Measurements from ENCODE around the gene FAXDC2.
A peak's percentile ranks its signal among the peaks of the same experiment; 100 is the strongest.

FAXDC2 gene

GRCh38 chr5:154860123-154860522 is 9.7 kb upstream of the FAXDC2 start:
- H3K36me3 ChIP-seq (ENCODE audit: insufficient read depth, low read length) = peaks cover 15% of the 10 kb centered on the region
- H3K9ac ChIP-seq (ENCODE audit: low read depth, low read length) = peak overlapping the region; percentile 91
- H3K27me3 ChIP-seq (ENCODE audit: control insufficient read depth, insufficient read depth, low read length) = no peaks in the 10 kb centered on the region
- no peaks in the 10 kb centered on the region for H3K9me3 ChIP-seq (replicated peaks; ENCODE audit: low read length)
- peaks cover 30% of the 10 kb centered on the region for H3K4me1 ChIP-seq (ENCODE audit: control insufficient read depth, insufficient read depth, low read length)
- peak overlapping the region; percentile 88 for H3K4me2 ChIP-seq (ENCODE audit: low read length)
- peak overlapping the region; percentile 82 for H3K4me3 ChIP-seq (ENCODE audit: low read length)

DNA sequence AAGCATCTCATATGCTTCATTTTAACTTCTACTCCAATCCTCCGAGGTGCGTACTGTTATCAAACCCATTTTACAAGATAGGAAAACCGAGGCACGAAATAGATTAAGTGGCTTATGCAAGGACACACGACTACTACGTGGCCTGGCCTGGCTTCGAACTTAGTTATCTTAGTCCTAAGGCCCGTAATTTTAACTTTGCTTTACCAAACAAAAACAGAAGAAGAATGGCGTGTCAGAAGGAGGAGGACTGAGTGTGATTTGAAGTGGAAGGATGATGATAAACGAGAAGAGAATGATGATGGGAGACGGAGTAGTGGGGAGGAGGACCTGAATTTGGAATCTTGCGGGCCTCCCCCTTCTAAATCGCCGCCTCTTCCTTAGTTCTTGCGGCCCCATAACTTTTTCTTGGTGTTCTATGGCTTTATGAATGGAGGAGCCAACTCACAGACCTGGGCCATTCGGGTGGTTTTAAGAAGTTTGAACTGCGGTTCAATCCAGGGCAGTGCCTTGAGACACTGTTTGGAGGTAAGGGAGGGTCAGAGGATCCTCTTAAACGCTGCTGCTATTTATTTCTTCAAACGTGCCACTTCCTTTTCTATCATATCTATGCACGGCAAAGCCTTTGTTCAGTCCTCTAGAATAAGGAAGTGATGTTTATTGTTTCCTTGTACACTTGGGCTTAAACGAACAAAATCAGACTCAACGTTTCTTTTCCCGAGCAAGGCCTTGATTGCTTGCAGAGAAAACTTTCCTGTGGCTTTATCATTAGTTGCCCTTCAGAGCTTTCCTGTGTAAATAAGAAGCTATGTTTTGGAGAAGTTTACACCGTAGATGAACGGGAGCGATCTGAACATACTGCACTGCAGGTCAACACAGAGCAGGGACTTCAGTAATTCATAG is 8.8 kb upstream of the FAXDC2 start:
- no peaks in the 10 kb centered on the region for H3K27me3 ChIP-seq (ENCODE audit: control insufficient read depth, insufficient read depth, low read length)
- peak overlapping the region; percentile 88 for H3K4me2 ChIP-seq (ENCODE audit: low read length)
- peak overlapping the region; percentile 91 for H3K9ac ChIP-seq (ENCODE audit: low read depth, low read length)
- no peaks in the 10 kb centered on the region for H3K9me3 ChIP-seq (replicated peaks; ENCODE audit: low read length)
- peak overlapping the region; percentile 82 for H3K4me3 ChIP-seq (ENCODE audit: low read length)
- peaks cover 13% of the 10 kb centered on the region for H3K36me3 ChIP-seq (ENCODE audit: insufficient read depth, low read length)
- peaks cover 30% of the 10 kb centered on the region for H3K4me1 ChIP-seq (ENCODE audit: control insufficient read depth, insufficient read depth, low read length)

DNA sequence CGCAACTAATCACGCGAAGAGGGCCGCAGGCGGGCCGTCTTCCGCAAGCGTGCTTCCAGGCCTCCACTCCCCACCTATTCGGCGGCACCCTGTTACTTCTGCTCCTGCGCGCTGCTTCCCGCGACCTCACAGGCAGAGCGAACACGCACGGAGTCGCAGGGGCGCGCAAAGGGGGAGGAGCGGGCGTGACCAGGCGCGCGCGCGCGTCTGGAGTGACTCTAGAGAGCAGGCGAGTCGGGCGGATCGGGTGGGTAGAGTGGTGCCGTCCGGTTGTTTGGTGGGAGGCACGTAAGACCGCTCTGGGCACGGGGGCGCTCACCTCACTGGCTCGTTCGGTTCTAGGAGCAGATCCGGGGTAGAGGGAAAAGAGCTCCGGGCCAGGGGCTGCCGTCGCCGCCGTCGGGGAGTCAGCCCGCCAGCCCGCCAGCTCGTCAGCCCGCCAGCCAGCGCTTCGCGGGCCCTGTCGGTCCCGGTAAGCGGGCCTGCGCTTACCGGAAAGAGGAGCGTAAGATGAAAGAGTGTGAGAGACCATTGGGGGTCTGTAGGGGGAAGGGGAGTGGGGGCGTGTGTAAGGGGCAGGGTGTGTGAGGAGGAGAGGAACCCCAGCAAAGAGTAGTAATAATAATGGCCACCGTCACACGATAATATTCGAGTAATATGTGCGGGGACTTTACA is 8.0 kb upstream of the FAXDC2 start, which contains the start of gene CNOT8:
Gene CNOT8, plus strand, starts transcription at position 331 of the 675 bp plus-strand sequence. CDS start 4,652 bp downstream, outside the sequence.
- peak within 1 kb of the TSS; percentile 91 for H3K9ac ChIP-seq (ENCODE audit: low read depth, low read length)
- no peaks in the 10 kb centered on the region for H3K27me3 ChIP-seq (ENCODE audit: control insufficient read depth, insufficient read depth, low read length)
- peaks cover 30% of the 10 kb centered on the region for H3K4me1 ChIP-seq (ENCODE audit: control insufficient read depth, insufficient read depth, low read length)
- peak within 1 kb of the TSS; percentile 92 for H3K4me2 ChIP-seq (ENCODE audit: low read length)
- peaks cover 8% of the 10 kb centered on the region for H3K36me3 ChIP-seq (ENCODE audit: insufficient read depth, low read length)
- no peaks in the 10 kb centered on the region for H3K9me3 ChIP-seq (replicated peaks; ENCODE audit: low read length)
- peak within 1 kb of the TSS; percentile 82 for H3K4me3 ChIP-seq (ENCODE audit: low read length)

- Histone ChIP-seq H3K4me2 (ENCODE audit: low read length) (peak overlapping the region; percentile 92), H3K9ac (ENCODE audit: low read depth, low read length) (peak overlapping the region; percentile 91), H3K4me3 (ENCODE audit: low read length) (peak overlapping the region; percentile 82), H3K36me3 (ENCODE audit: insufficient read depth, low read length) (peaks cover 2% of the 10 kb centered on the region), H3K4me1 (ENCODE audit: control insufficient read depth, insufficient read depth, low read length) (peaks cover 30% of the 10 kb centered on the region), H3K9me3 (replicated peaks; ENCODE audit: low read length) (no peaks in the 10 kb centered on the region), H3K27me3 (ENCODE audit: control insufficient read depth, insufficient read depth, low read length) (no peaks in the 10 kb centered on the region)
Measured at GRCh38 chr5:154857530-154858296, 7.3 kb upstream of the FAXDC2 start.

DNA sequence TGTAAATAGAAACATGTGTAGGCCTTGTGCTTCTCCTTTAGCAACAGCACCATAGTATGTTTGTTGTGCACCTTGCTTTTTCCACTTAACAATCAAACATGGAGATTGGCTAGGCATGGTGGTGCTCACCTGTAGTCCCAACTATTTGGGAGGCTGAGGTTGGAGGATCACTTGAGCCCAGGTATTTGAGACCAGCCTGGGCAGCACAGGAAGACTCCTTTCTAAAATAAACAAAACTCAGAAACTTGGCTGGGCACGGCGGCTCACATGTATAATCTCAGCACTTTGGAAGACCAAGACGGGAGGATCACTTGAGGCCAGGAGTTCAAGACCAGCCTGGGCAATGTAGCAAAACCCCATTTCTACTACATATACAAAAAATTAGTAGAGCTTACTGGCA is 948 bp upstream of the FAXDC2 start:
- no peak overlapping the region for H3K4me3 ChIP-seq (ENCODE audit: low read length)
- no peaks in the 10 kb centered on the region for H3K27me3 ChIP-seq (ENCODE audit: control insufficient read depth, insufficient read depth, low read length)
- H3K36me3 ChIP-seq (ENCODE audit: insufficient read depth, low read length) = no peaks in the 10 kb centered on the region
- H3K9me3 ChIP-seq (replicated peaks; ENCODE audit: low read length) = no peaks in the 10 kb centered on the region
- peak overlapping the region; percentile 88 for H3K4me2 ChIP-seq (ENCODE audit: low read length)
- H3K4me1 ChIP-seq (ENCODE audit: control insufficient read depth, insufficient read depth, low read length) = peaks cover 18% of the 10 kb centered on the region
- H3K9ac ChIP-seq (ENCODE audit: low read depth, low read length) = no peak overlapping the region

DNA sequence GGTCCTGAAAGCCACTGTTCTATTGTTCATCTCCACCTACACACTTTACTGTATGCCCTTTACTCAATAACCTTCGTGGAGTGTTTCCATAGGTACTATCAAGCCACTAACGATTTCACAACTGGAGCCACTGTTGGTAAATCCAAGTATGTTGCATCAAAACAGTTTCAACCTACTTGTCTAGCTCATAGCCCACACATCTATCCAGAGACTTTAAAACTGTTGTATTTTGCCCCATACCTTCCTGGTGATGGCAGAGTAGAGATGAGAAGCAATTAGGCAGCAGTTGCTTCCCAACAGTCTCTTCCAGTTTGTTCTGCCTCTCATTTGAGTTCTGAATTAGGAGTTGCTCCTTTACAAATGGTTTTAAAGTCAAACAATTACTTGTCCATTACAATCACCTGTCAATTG is 607 bp downstream of the FAXDC2 start:
- Histone ChIP-seq H3K4me3 (ENCODE audit: low read length) (peak overlapping the region; percentile 72), H3K4me1 (ENCODE audit: control insufficient read depth, insufficient read depth, low read length) (peaks cover 18% of the 10 kb centered on the region), H3K36me3 (ENCODE audit: insufficient read depth, low read length) (no peaks in the 10 kb centered on the region), H3K9ac (ENCODE audit: low read depth, low read length) (peak overlapping the region; percentile 52), H3K4me2 (ENCODE audit: low read length) (peak overlapping the region; percentile 88), H3K27me3 (ENCODE audit: control insufficient read depth, insufficient read depth, low read length) (no peaks in the 10 kb centered on the region), H3K9me3 (replicated peaks; ENCODE audit: low read length) (no peaks in the 10 kb centered on the region)

DNA sequence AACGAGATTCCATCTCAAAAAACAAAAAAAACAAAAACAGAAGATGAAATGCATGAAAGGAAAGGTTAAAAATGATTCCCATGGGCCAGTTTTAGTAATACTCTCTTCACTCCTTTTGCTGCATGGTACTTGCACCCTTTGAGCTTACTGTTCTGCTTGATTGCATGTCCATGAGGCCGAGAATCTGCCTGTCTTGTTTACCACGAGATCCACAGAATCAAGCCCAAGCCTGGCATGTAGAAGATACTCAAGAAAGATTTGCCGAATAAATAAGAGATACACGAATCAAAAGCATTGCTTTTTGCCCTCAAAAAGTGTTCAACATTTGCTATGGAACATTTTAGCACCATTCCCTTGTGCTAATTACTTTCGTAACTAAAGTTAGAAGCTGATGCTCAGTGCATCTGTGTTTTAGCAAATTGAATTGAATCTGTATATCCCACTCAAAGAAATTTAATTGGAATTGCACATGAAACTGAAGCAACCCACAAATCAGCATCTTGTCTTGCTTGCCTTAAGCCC is 1.1 kb downstream of the FAXDC2 start:
- Histone ChIP-seq H3K9me3 (replicated peaks; ENCODE audit: low read length) (no peaks in the 10 kb centered on the region), H3K4me2 (ENCODE audit: low read length) (peak overlapping the region; percentile 88), H3K27me3 (ENCODE audit: control insufficient read depth, insufficient read depth, low read length) (no peaks in the 10 kb centered on the region), H3K4me1 (ENCODE audit: control insufficient read depth, insufficient read depth, low read length) (peaks cover 18% of the 10 kb centered on the region), H3K36me3 (ENCODE audit: insufficient read depth, low read length) (no peaks in the 10 kb centered on the region), H3K9ac (ENCODE audit: low read depth, low read length) (no peak overlapping the region), H3K4me3 (ENCODE audit: low read length) (peak overlapping the region; percentile 72)

GRCh38 chr5:154844809-154845208 is 5.6 kb downstream of the FAXDC2 start:
- H3K9me3 ChIP-seq (replicated peaks; ENCODE audit: low read length) = no peaks in the 10 kb centered on the region
- H3K36me3 ChIP-seq (ENCODE audit: insufficient read depth, low read length) = no peaks in the 10 kb centered on the region
- H3K9ac ChIP-seq (ENCODE audit: low read depth, low read length) = no peak overlapping the region
- H3K4me2 ChIP-seq (ENCODE audit: low read length) = no peak overlapping the region
- no peaks in the 10 kb centered on the region for H3K27me3 ChIP-seq (ENCODE audit: control insufficient read depth, insufficient read depth, low read length)
- H3K4me1 ChIP-seq (ENCODE audit: control insufficient read depth, insufficient read depth, low read length) = peaks cover 6% of the 10 kb centered on the region
- H3K4me3 ChIP-seq (ENCODE audit: low read length) = no peak overlapping the region

DNA sequence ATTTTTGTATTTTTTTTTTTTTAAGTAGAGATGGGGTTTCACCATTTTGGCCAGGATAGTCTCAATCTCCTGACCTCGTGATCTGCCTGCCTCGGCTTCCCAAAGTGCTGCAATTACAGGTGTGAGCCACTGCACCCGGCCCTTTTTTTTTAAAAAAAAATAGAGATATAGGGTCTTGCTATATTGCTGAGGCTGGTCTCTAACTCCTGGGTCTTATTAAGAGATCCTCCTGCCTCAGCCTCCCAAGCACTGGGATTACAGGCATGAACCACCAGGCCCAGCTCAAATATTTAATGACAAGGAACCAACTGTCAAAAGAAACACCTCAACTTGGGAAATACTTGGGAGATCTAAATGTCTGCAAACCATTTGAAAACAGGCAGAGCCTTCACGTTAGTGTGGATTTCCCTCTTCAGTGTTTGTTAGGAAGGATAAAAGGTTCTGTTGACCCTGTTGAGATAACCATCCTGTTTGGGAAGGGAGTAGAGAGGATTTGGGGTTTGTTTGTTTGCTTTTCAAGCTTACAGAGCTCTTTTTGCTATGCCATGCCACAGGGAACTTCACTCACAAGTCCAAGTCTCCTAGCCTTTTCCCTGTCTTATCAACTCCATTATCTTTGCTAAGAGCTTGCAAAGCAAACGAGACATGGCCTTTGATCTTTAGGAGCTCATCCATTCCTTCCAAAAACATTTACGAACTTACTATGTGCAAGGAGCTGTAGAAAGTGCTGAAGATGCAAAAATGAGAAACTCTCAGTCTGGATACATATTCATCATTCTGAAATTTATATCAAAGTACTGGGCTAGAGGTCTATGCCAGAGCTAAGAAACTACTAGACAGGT is 7.5 kb downstream of the FAXDC2 start:
- Histone ChIP-seq H3K9ac (ENCODE audit: low read depth, low read length) (no peak overlapping the region), H3K4me1 (ENCODE audit: control insufficient read depth, insufficient read depth, low read length) (no peaks in the 10 kb centered on the region), H3K4me3 (ENCODE audit: low read length) (no peak overlapping the region), H3K9me3 (replicated peaks; ENCODE audit: low read length) (no peaks in the 10 kb centered on the region), H3K36me3 (ENCODE audit: insufficient read depth, low read length) (peaks cover 1% of the 10 kb centered on the region), H3K27me3 (ENCODE audit: control insufficient read depth, insufficient read depth, low read length) (no peaks in the 10 kb centered on the region), H3K4me2 (ENCODE audit: low read length) (no peak overlapping the region)

DNA sequence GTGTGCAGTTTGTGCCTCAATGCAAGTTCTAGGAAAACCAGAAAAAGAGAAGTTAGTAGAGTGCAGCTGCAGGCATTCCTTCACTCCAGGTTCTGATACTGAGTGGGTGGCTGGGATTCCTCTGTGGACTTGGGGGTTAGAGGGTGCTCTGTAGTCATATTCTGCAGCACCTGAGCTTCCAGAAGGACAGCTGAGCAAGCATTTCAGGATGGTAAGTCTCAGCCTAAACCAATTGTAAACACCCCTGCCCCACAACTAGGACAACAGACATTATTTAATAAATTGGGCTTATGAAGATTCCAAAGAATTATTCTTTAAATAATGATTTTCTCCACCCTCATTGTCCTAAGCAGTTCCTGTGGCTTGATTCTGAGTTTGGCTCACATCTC is 9.1 kb downstream of the FAXDC2 start:
- Histone ChIP-seq H3K9ac (ENCODE audit: low read depth, low read length) (no peak overlapping the region), H3K9me3 (replicated peaks; ENCODE audit: low read length) (no peaks in the 10 kb centered on the region), H3K27me3 (ENCODE audit: control insufficient read depth, insufficient read depth, low read length) (no peaks in the 10 kb centered on the region), H3K36me3 (ENCODE audit: insufficient read depth, low read length) (peaks cover 7% of the 10 kb centered on the region), H3K4me3 (ENCODE audit: low read length) (no peak overlapping the region), H3K4me1 (ENCODE audit: control insufficient read depth, insufficient read depth, low read length) (peaks cover under 1% of the 10 kb centered on the region), H3K4me2 (ENCODE audit: low read length) (no peak overlapping the region)
